PFSK-1 (cell line): ENCODE data around the gene LRRC17.

ENCODE experiments used
- POLR2AphosphoS5 ChIP-seq: IDR thresholded peaks from 2 replicates; pipeline ENCODE4 v1.6.1; 2012; ENCODE audit warnings: low read depth, mild to moderate bottlenecking, control low read depth, low read length, moderate library complexity
- REST ChIP-seq, 2 experiments: IDR thresholded peaks; 2 replicates each; pipeline versions ENCODE4 v1.6.1 to v1.8.0; 2011 to 2012; ENCODE audit warnings: low read depth in 2 of 2, low read length in 2 of 2, control low read depth in 1 of 2, inconsistent platforms in 1 of 2, mild to moderate bottlenecking in 1 of 2, moderate library complexity in 1 of 2; ENCODE audit not compliant: insufficient read depth in 1 of 2

- TF ChIP-seq POLR2AphosphoS5 (no peak), REST (IDR thresholded peaks at IDR 0.05; ENCODE audit: insufficient read depth in 1 of 2, low read depth in 2 of 2, low read length in 2 of 2) (no peak)
Measured at GRCh38 chr7:102990642-102991041, 77.8 kb downstream of the LRRC17 start.
